HepG2 (cell line): ENCODE measurements around the gene PRUNE1. TPM values are rescaled to one million over a fixed set of nuclear protein-coding genes. Genes with fewer than 3 reads are reported as not detected.

ENCODE experiments used
- CCDC6 ChIP-seq: sonication (generic); formaldehyde crosslinking; IDR thresholded peaks from 2 replicates; pipeline ENCODE4 v1.8.1; 2022; ENCODE audit warnings: mild to moderate bottlenecking, missing genetic modification reagents, moderate library complexity
- ELF3 ChIP-seq: IDR thresholded peaks from 2 replicates; pipeline ENCODE4 v1.6.1; 2016; ENCODE audit warnings: missing genetic modification reagents, missing compliant biosample characterization
- HES4 ChIP-seq: sonication (generic); formaldehyde crosslinking; IDR thresholded peaks from 2 replicates; pipeline ENCODE4 v1.9.0; 2021; ENCODE audit warnings: mild to moderate bottlenecking, missing genetic modification reagents, borderline replicate concordance
- HMG20A ChIP-seq: IDR thresholded peaks from 2 replicates; pipeline ENCODE4 v1.6.1; 2016; ENCODE audit warnings: borderline replicate concordance
- MYPOP ChIP-seq: sonication (generic); formaldehyde crosslinking; IDR thresholded peaks from 2 replicates; pipeline ENCODE4 v1.8.1; 2023; ENCODE audit warnings: mild to moderate bottlenecking, moderate library complexity, missing genetic modification reagents
- ZNF17 ChIP-seq: sonication (generic); formaldehyde crosslinking; IDR thresholded peaks from 2 replicates; pipeline ENCODE4 v1.5.0; 2020; ENCODE audit warnings: mild to moderate bottlenecking, missing genetic modification reagents
- ZNF510 ChIP-seq: sonication (generic); formaldehyde crosslinking; IDR thresholded peaks from 2 replicates; pipeline ENCODE4 v1.4.0; 2020; ENCODE audit warnings: low read depth, mild to moderate bottlenecking, missing genetic modification reagents
- ZNF687 ChIP-seq: sonication (generic); formaldehyde crosslinking; IDR thresholded peaks from 2 replicates; pipeline ENCODE4 v1.5.1; 2020; ENCODE audit warnings: mild to moderate bottlenecking, missing genetic modification reagents, moderate library complexity
- ZNF703 ChIP-seq: sonication (generic); formaldehyde crosslinking; IDR thresholded peaks from 2 replicates; pipeline ENCODE4 v1.5.1; 2020; ENCODE audit warnings: missing genetic modification reagents, mild to moderate bottlenecking, moderate library complexity, borderline replicate concordance
- polyA plus RNA-seq, 8 experiments: library from polyadenylated mRNA; depleted of rRNA in 3 of 8; stranded (reverse) in 7 of 8; unstranded in 1 of 8; fragments of >200 nt; fragmentation: Illumina TruSeq in 4 of 8; extraction: Trizol in 4 of 8; gene quantifications; 2 replicates each; pipeline versions ENCODE4 v1.2.1 to v1.2.3, GENCODE V29; 2011 to 2016; ENCODE audit warnings: low read depth in 4 of 8, missing spikeins in 1 of 8, mixed read lengths in 1 of 8; ENCODE audit not compliant: insufficient read depth in 1 of 8
- total RNA-seq, 5 experiments: library from RNA; depleted of rRNA; stranded (reverse); fragments of >200 nt; fragmentation: Illumina TruSeq; extraction: Trizol; gene quantifications; 2 replicates each; pipeline ENCODE4 v1.2.3, GENCODE V29; 2016; ENCODE audit warnings: low read depth in 1 of 5
- TF ChIP-seq, protein P1 (sequence below): sonication (generic); formaldehyde crosslinking; IDR thresholded peaks from 2 replicates; pipeline ENCODE4 v1.4.0; 2020; ENCODE audit warnings: missing genetic modification reagents, borderline replicate concordance
- TF ChIP-seq, protein P2 (sequence below): sonication (generic); formaldehyde crosslinking; IDR thresholded peaks from 2 replicates; pipeline ENCODE4 v1.9.0; 2021; ENCODE audit warnings: mild to moderate bottlenecking, missing genetic modification reagents

Gene PRUNE1
- total and polyA plus RNA-seq, 2 of the 13 experiments (the other 11 are each of a cell fraction or from before 2014, with no cell fraction given): 19.0 to 31.9 TPM

- TF ChIP-seq ELF3: peak; percentile 60; the same call in 1 of the 2 replicates
- TF ChIP-seq, protein P1, sequence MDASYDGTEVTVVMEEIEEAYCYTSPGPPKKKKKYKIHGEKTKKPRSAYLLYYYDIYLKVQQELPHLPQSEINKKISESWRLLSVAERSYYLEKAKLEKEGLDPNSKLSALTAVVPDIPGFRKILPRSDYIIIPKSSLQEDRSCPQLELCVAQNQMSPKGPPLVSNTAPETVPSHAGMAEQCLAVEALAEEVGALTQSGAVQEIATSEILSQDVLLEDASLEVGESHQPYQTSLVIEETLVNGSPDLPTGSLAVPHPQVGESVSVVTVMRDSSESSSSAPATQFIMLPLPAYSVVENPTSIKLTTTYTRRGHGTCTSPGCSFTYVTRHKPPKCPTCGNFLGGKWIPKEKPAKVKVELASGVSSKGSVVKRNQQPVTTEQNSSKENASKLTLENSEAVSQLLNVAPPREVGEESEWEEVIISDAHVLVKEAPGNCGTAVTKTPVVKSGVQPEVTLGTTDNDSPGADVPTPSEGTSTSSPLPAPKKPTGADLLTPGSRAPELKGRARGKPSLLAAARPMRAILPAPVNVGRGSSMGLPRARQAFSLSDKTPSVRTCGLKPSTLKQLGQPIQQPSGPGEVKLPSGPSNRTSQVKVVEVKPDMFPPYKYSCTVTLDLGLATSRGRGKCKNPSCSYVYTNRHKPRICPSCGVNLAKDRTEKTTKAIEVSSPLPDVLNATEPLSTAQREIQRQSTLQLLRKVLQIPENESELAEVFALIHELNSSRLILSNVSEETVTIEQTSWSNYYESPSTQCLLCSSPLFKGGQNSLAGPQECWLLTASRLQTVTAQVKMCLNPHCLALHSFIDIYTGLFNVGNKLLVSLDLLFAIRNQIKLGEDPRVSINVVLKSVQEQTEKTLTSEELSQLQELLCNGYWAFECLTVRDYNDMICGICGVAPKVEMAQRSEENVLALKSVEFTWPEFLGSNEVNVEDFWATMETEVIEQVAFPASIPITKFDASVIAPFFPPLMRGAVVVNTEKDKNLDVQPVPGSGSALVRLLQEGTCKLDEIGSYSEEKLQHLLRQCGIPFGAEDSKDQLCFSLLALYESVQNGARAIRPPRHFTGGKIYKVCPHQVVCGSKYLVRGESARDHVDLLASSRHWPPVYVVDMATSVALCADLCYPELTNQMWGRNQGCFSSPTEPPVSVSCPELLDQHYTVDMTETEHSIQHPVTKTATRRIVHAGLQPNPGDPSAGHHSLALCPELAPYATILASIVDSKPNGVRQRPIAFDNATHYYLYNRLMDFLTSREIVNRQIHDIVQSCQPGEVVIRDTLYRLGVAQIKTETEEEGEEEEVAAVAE (CRISPR knock-in tag): peak; percentile 95
- TF ChIP-seq MYPOP (CRISPR knock-in tag): 0 out of 2 replicates have a peak, but pooled peaks have one; percentile 24
- TF ChIP-seq ZNF17 (CRISPR knock-in tag): no peak
- TF ChIP-seq HES4 (CRISPR knock-in tag): peak; percentile 76; the same call in 1 of the 2 replicates
- no peak for TF ChIP-seq ZNF510
- TF ChIP-seq CCDC6 (CRISPR knock-in tag): no peak; the same call in 1 of the 2 replicates
- TF ChIP-seq ZNF687 (CRISPR knock-in tag): peak; percentile 93
- TF ChIP-seq, protein P2, sequence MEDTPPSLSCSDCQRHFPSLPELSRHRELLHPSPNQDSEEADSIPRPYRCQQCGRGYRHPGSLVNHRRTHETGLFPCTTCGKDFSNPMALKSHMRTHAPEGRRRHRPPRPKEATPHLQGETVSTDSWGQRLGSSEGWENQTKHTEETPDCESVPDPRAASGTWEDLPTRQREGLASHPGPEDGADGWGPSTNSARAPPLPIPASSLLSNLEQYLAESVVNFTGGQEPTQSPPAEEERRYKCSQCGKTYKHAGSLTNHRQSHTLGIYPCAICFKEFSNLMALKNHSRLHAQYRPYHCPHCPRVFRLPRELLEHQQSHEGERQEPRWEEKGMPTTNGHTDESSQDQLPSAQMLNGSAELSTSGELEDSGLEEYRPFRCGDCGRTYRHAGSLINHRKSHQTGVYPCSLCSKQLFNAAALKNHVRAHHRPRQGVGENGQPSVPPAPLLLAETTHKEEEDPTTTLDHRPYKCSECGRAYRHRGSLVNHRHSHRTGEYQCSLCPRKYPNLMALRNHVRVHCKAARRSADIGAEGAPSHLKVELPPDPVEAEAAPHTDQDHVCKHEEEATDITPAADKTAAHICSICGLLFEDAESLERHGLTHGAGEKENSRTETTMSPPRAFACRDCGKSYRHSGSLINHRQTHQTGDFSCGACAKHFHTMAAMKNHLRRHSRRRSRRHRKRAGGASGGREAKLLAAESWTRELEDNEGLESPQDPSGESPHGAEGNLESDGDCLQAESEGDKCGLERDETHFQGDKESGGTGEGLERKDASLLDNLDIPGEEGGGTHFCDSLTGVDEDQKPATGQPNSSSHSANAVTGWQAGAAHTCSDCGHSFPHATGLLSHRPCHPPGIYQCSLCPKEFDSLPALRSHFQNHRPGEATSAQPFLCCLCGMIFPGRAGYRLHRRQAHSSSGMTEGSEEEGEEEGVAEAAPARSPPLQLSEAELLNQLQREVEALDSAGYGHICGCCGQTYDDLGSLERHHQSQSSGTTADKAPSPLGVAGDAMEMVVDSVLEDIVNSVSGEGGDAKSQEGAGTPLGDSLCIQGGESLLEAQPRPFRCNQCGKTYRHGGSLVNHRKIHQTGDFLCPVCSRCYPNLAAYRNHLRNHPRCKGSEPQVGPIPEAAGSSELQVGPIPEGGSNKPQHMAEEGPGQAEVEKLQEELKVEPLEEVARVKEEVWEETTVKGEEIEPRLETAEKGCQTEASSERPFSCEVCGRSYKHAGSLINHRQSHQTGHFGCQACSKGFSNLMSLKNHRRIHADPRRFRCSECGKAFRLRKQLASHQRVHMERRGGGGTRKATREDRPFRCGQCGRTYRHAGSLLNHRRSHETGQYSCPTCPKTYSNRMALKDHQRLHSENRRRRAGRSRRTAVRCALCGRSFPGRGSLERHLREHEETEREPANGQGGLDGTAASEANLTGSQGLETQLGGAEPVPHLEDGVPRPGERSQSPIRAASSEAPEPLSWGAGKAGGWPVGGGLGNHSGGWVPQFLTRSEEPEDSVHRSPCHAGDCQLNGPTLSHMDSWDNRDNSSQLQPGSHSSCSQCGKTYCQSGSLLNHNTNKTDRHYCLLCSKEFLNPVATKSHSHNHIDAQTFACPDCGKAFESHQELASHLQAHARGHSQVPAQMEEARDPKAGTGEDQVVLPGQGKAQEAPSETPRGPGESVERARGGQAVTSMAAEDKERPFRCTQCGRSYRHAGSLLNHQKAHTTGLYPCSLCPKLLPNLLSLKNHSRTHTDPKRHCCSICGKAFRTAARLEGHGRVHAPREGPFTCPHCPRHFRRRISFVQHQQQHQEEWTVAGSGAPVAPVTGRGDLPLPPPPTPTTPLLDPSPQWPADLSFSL (CRISPR knock-in tag): no peak
- TF ChIP-seq HMG20A: no peak; the same call in 1 of the 2 replicates
- no peak for TF ChIP-seq ZNF703 (CRISPR knock-in tag)
Observed at GRCh38 chr1:150981805-150982712, 26.2 kb upstream of the PRUNE1 start, which contains the start of gene ANXA9 (continued).
